A673 (cell line): ENCODE data around the gene EHF. TPM values are rescaled to one million over a fixed set of nuclear protein-coding genes. Genes with fewer than 3 reads are reported as not detected.

Experiments used
- BruUV-seq: library from RNA; stranded (reverse); fragments of 400-500 nt; replicated peaks from 2 replicates; lab custom pipeline; 2021; lab: Mats Ljungman, UMichigan
- CTCF ChIA-PET: fragments of 300-600 bp; sonication (Branson Sonifier 250); formaldehyde crosslinking; loops from one replicate; lab custom pipeline; 2022; ENCODE audit warnings: antibody characterized with exemption; lab: Charles Lee
- POLR2A ChIA-PET: fragments of 300-600 bp; sonication (Branson Sonifier 250); formaldehyde crosslinking; loops from one replicate; lab custom pipeline; 2022; ENCODE audit warnings: antibody characterized with exemption; ENCODE audit not compliant: low non-redundant PET; lab: Charles Lee
- DNase-seq: peaks from one replicate; pipeline ENCODE4 v3.0.0-alpha.2; 2015; ENCODE audit warnings: low spot score
- H3K27ac ChIP-seq: fragments of 200-600 bp; sonication (generic); 2 replicates; pipeline ENCODE4 v1.5.1; 2016; ENCODE audit warnings: mixed run types, low read depth, mild to moderate bottlenecking, mixed read lengths, antibody characterized with exemption, low read length; ENCODE audit not compliant: poor library complexity, severe bottlenecking
- H3K27me3 ChIP-seq: fragments of 200-600 bp; sonication (generic); replicated peaks from 2 replicates; pipeline ENCODE4 v1.6.1; 2017; ENCODE audit warnings: mixed run types, low read depth, mild to moderate bottlenecking, mixed read lengths, antibody characterized with exemption, low read length; ENCODE audit not compliant: insufficient read depth, poor library complexity
- H3K36me3 ChIP-seq: fragments of 200-600 bp; sonication (generic); 2 replicates; pipeline ENCODE4 v1.6.1; 2016; ENCODE audit warnings: mixed run types, mild to moderate bottlenecking, mixed read lengths, antibody characterized with exemption, low read length; ENCODE audit not compliant: insufficient read depth, poor library complexity, severe bottlenecking
- H3K4me1 ChIP-seq: fragments of 200-600 bp; sonication (generic); 2 replicates; pipeline ENCODE4 v1.6.1; 2017; ENCODE audit warnings: mixed run types, mild to moderate bottlenecking, mixed read lengths, antibody characterized with exemption, low read length; ENCODE audit not compliant: insufficient read depth, poor library complexity, severe bottlenecking
- H3K4me3 ChIP-seq: fragments of 200-600 bp; sonication (generic); 2 replicates; pipeline ENCODE4 v1.5.1; 2016; ENCODE audit warnings: low read depth, mixed run types, mild to moderate bottlenecking, mixed read lengths, low read length; ENCODE audit not compliant: poor library complexity, severe bottlenecking
- H3K9me3 ChIP-seq: fragments of 200-600 bp; sonication (generic); 2 replicates; pipeline ENCODE4 v1.6.1; 2016; ENCODE audit warnings: mixed run types, low read depth, mild to moderate bottlenecking, mixed read lengths, antibody characterized with exemption, low read length; ENCODE audit not compliant: poor library complexity, severe bottlenecking
- CTCF ChIP-seq: fragments of 300-800, 200-600 bp; sonication (generic); conservative IDR thresholded peaks from 2 replicates; pipeline ENCODE4 v1.5.1; 2017; ENCODE audit warnings: low read depth, mild to moderate bottlenecking, antibody characterized with exemption, low read length, moderate library complexity, mixed read lengths
- EZH2 ChIP-seq: fragments of 200-600 bp; sonication (generic); IDR thresholded peaks from 2 replicates; pipeline ENCODE4 v1.6.1; 2017; ENCODE audit warnings: borderline replicate concordance, low read depth, mild to moderate bottlenecking, mixed read lengths, antibody characterized with exemption, low read length; ENCODE audit not compliant: poor library complexity, severe bottlenecking
- intact Hi-C: fragments of 100-400 bp; cut with micrococcal nuclease; formaldehyde crosslinking; loops from one replicate; pipeline ENCODE4 v1.10.0; 2022; ENCODE audit not compliant: unreplicated experiment
- total RNA-seq: library from RNA; stranded (reverse); gene quantifications from 2 replicates; pipeline ENCODE4 v1.2.3, GENCODE V29; 2021

Gene EHF
- total RNA-seq, 1 experiment from 2014 or later = not detected

- ChIA-PET POLR2A (interaction anchor here (0.6 kb wide), 1 partner anchor 119 kb away, joined by 3 read pairs; no protein-coding TSS in a partner anchor), CTCF (no interaction called here)
- Histone ChIP-seq H3K27me3 (no peaks in the 10 kb centered on the region), H3K9me3 (no peaks in the 10 kb centered on the region), H3K27ac (peak overlapping the region; percentile 10), H3K36me3 (no peaks in the 10 kb centered on the region), H3K4me1 (peaks cover 25% of the 10 kb centered on the region), H3K4me3 (no peak overlapping the region)
- BruUV-seq = no TSS peak
- peak; percentile 50 for DNase-seq
- no peak for TF ChIP-seq EZH2
- no peak for TF ChIP-seq CTCF
- intact Hi-C loops = no loop called here
These were observed 33.1 kb downstream of the EHF start for GRCh38 chr11:34653851-34654482.

- Histone ChIP-seq H3K27ac (peak overlapping the region; percentile 10), H3K27me3 (peaks cover 2% of the 10 kb centered on the region), H3K36me3 (no peaks in the 10 kb centered on the region), H3K9me3 (no peaks in the 10 kb centered on the region), H3K4me1 (peaks cover 25% of the 10 kb centered on the region), H3K4me3 (no peak overlapping the region)
- no TSS peak for BruUV-seq
- TF ChIP-seq EZH2 (no peak), CTCF (no peak)
- ChIA-PET POLR2A (no interaction called here), CTCF (interaction anchor here (0.6 kb wide), 1 partner anchor 12 kb away, joined by 3 read pairs; no protein-coding TSS in a partner anchor)
- peak; percentile 92 for DNase-seq
- intact Hi-C loops = no loop called here
These were observed 33.8 kb downstream of the EHF start for GRCh38 chr11:34654483-34655334.

- H3K36me3 ChIP-seq = no peaks in the 10 kb centered on the region
- DNase-seq = no peak
- ChIA-PET POLR2A (no interaction called here), CTCF (interaction anchor here (0.6 kb wide), 1 partner anchor 12 kb away, joined by 3 read pairs; no protein-coding TSS in a partner anchor)
- no TSS peak for BruUV-seq
- intact Hi-C loops = no loop called here
- no peak overlapping the region for H3K4me3 ChIP-seq
- H3K27ac ChIP-seq = no peak overlapping the region
- peaks cover 20% of the 10 kb centered on the region for H3K4me1 ChIP-seq
- peaks cover 2% of the 10 kb centered on the region for H3K27me3 ChIP-seq
- no peak for TF ChIP-seq CTCF
- TF ChIP-seq EZH2 = no peak
- no peaks in the 10 kb centered on the region for H3K9me3 ChIP-seq
These were observed 34.6 kb downstream of the EHF start for GRCh38 chr11:34655335-34656008.
